Measurements from ENCODE around the gene RMRP. TPM values are rescaled to one million over a fixed set of nuclear protein-coding genes. Genes with fewer than 3 reads are reported as not detected.
A peak's percentile ranks its signal among the peaks of the same experiment; 100 is the strongest.

The RMRP gene
- total and polyA plus RNA-seq, 10 of the 15 experiments (the other 5 are each of a cell fraction or from before 2014, with no cell fraction given), result 12.0 to 42,450 (median 6,418) TPM; not detected in 4

- TF ChIP-seq IRF4 (IDR thresholded peaks at IDR 0.05; ENCODE audit: low read depth, low read length), result no peak
Observed at GRCh38 chr9:35700942-35701341, 43.1 kb upstream of the RMRP start (continued).

- Histone ChIP-seq H3K36me3 (ENCODE audit: control insufficient read depth in 2 of 2, insufficient read depth in 2 of 2, low read length in 1 of 2) (peaks cover 54 to 77% of the 10 kb centered on the region in 2 experiments), H3K27me3 (replicated peaks in 1 of 2; ENCODE audit: control insufficient read depth in 2 of 2, insufficient read depth in 2 of 2, low read length in 1 of 2) (no peaks in the 10 kb centered on the region), H3K4me3 (no peak overlapping the region), H3K79me2 (ENCODE audit: control insufficient read depth, insufficient read depth, low read length) (no peaks in the 10 kb centered on the region), H3K4me2 (ENCODE audit: control insufficient read depth, insufficient read depth) (no peak overlapping the region), H3K4me1 (ENCODE audit: control insufficient read depth, insufficient read depth, low read length) (no peaks in the 10 kb centered on the region), H3K9ac (ENCODE audit: control insufficient read depth, insufficient read depth, low read length) (no peak overlapping the region), H4K20me1 (ENCODE audit: control insufficient read depth, insufficient read depth) (no peaks in the 10 kb centered on the region), H2AFZ (ENCODE audit: control insufficient read depth, low read depth, low read length) (no peak overlapping the region), H3K27ac (ENCODE audit: control insufficient read depth, insufficient read depth) (no peak overlapping the region), H3K9me3 (replicated peaks; ENCODE audit: control insufficient read depth, insufficient read depth, low read length) (no peaks in the 10 kb centered on the region)
- DNase-seq (ENCODE audit: low read depth, low spot score) (no peak), FAIRE-seq (no peak), ATAC-seq (no peak)
- RAD21 ChIA-PET (ENCODE audit: unreplicated experiment), result no interaction called here
- SMC1A ChIA-PET (ENCODE audit: uncharacterized antibody, unreplicated experiment), result no interaction called here
- POLR2A ChIA-PET, result no interaction called here
- no TSS peak for BruUV-seq (replicated peaks)
- CTCF ChIA-PET, result interaction anchor here (0.6 to 15.2 kb wide), 3 partner anchors 39 to 100 kb away, joined by 3 to 227 read pairs (median 57); partner anchors contain the start of genes ARHGEF39, CCDC107 and RMRP
- no peak for TF ChIP-seq SP1 (IDR thresholded peaks at IDR 0.05; ENCODE audit: low read depth, low read length)
- 93% methylated on average over 11 of the region's 11 CpGs for WGBS (ENCODE audit: insufficient coverage, insufficient replicate concordance, low lambda C conversion rate, missing lambda C conversion rate)
- intact Hi-C loops (cut with micrococcal nuclease; ENCODE audit: unreplicated experiment) (no loop called here), in situ Hi-C loops (cut with MboI) (no loop called here)
Observed at GRCh38 chr9:35700031-35700430, 42.2 kb upstream of the RMRP start.

- Histone ChIP-seq H3K4me2 (ENCODE audit: control insufficient read depth, insufficient read depth) (no peak overlapping the region), H3K9me3 (replicated peaks; ENCODE audit: control insufficient read depth, insufficient read depth, low read length) (no peaks in the 10 kb centered on the region), H3K79me2 (ENCODE audit: control insufficient read depth, insufficient read depth, low read length) (no peaks in the 10 kb centered on the region), H3K4me1 (ENCODE audit: control insufficient read depth, insufficient read depth, low read length) (no peaks in the 10 kb centered on the region), H3K9ac (ENCODE audit: control insufficient read depth, insufficient read depth, low read length) (no peak overlapping the region), H2AFZ (ENCODE audit: control insufficient read depth, low read depth, low read length) (no peak overlapping the region), H3K27me3 (replicated peaks in 1 of 2; ENCODE audit: control insufficient read depth in 2 of 2, insufficient read depth in 2 of 2, low read length in 1 of 2) (no peaks in the 10 kb centered on the region), H3K36me3 (ENCODE audit: control insufficient read depth in 2 of 2, insufficient read depth in 2 of 2, low read length in 1 of 2) (peaks cover 36 to 59% of the 10 kb centered on the region in 2 experiments), H3K27ac (ENCODE audit: control insufficient read depth, insufficient read depth) (no peak overlapping the region), H3K4me3 (no peak overlapping the region), H4K20me1 (ENCODE audit: control insufficient read depth, insufficient read depth) (no peaks in the 10 kb centered on the region)
- ChIA-PET POLR2A (interaction anchor here (0.5 to 2.2 kb wide), 2 partner anchors 12 to 37 kb away, joined by 4 to 6 read pairs; no protein-coding TSS in a partner anchor), SMC1A (ENCODE audit: uncharacterized antibody, unreplicated experiment) (no interaction called here), CTCF (interaction anchor here (0.9 to 15.2 kb wide), 9 partner anchors 9 to 52 kb away, joined by 3 to 227 read pairs (median 33); partner anchors contain the start of genes ARHGEF39, CCDC107, GBA2 and RGP1), RAD21 (ENCODE audit: unreplicated experiment) (interaction anchor here (2.8 kb wide), 1 partner anchor 37 kb away, joined by 13 read pairs; no protein-coding TSS in a partner anchor)
- 100% methylated on average over 5 of the region's 5 CpGs for WGBS (ENCODE audit: insufficient coverage, insufficient replicate concordance, low lambda C conversion rate, missing lambda C conversion rate)
- in situ Hi-C loops (cut with MboI), result no loop called here
- intact Hi-C loops (cut with micrococcal nuclease; ENCODE audit: unreplicated experiment), result no loop called here
- ATAC-seq (no peak), DNase-seq (ENCODE audit: low read depth, low spot score) (no peak), FAIRE-seq (no peak)
- BruUV-seq (replicated peaks), result no TSS peak
- TF ChIP-seq FOXK2 (IDR thresholded peaks at IDR 0.05), result no peak
- TF ChIP-seq STAT1 (conservative IDR thresholded peaks at IDR 0.05), result no peak
- TF ChIP-seq POLR2A (IDR thresholded peaks at IDR 0.05; ENCODE audit: low read depth, low read length), result peak; percentile 49; the same call in 1 of the 2 replicates
- no peak for TF ChIP-seq BCL3 (IDR thresholded peaks at IDR 0.05; ENCODE audit: borderline replicate concordance, insufficient read depth, low read depth, low read length, poor library complexity, severe bottlenecking)
Observed at GRCh38 chr9:35698231-35698630, 40.4 kb upstream of the RMRP start.
